Left forelimb (tissue), 1 donor: ENCODE results near the gene ARHGEF11.

Source experiments
- DNase-seq: peaks from one replicate; pipeline ENCODE4 v3.0.0-alpha.2; 2018; ENCODE audit warnings: low spot score

Gene ARHGEF11

GRCh38 chr1:156951371-156951770 lies 94.2 kb downstream of the ARHGEF11 start:
- no peak for DNase-seq

- no peak for DNase-seq
These were observed 96.4 kb downstream of the ARHGEF11 start for GRCh38 chr1:156949127-156949526.

GRCh38 chr1:156948708-156949107 lies 96.8 kb downstream of the ARHGEF11 start:
- DNase-seq = peak; percentile 8

- peak; percentile 51 for DNase-seq
These were observed 97.6 kb downstream of the ARHGEF11 start for GRCh38 chr1:156947818-156948525.

GRCh38 chr1:156947127-156947526 lies 98.4 kb downstream of the ARHGEF11 start:
- peak; percentile 34 for DNase-seq

GRCh38 chr1:156945881-156946661 lies 99.5 kb downstream of the ARHGEF11 start:
- DNase-seq = no peak

GRCh38 chr1:156944848-156945247 lies 100.7 kb downstream of the ARHGEF11 start:
- DNase-seq = no peak

- no peak for DNase-seq
These were observed 101.3 kb downstream of the ARHGEF11 start for GRCh38 chr1:156944268-156944667.

- DNase-seq = no peak
These were observed 101.8 kb downstream of the ARHGEF11 start for GRCh38 chr1:156943756-156944155.

- DNase-seq = no peak
These were observed 103.0 kb downstream of the ARHGEF11 start for GRCh38 chr1:156942576-156942975.

- DNase-seq = no peak
These were observed 103.4 kb downstream of the ARHGEF11 start for GRCh38 chr1:156942176-156942575.

- DNase-seq = no peak
These were observed 103.9 kb downstream of the ARHGEF11 start for GRCh38 chr1:156941675-156942074.

GRCh38 chr1:156939786-156940334 lies 105.7 kb downstream of the ARHGEF11 start:
- DNase-seq = no peak

GRCh38 chr1:156938813-156939212 lies 106.7 kb downstream of the ARHGEF11 start:
- DNase-seq = no peak

- DNase-seq = no peak
These were observed 107.7 kb downstream of the ARHGEF11 start for GRCh38 chr1:156937883-156938282.

GRCh38 chr1:156936721-156937220 lies 108.8 kb downstream of the ARHGEF11 start:
- DNase-seq = no peak

- DNase-seq = no peak
These were observed 109.4 kb downstream of the ARHGEF11 start for GRCh38 chr1:156936191-156936590.

GRCh38 chr1:156935505-156936128 lies 109.9 kb downstream of the ARHGEF11 start:
- no peak for DNase-seq

GRCh38 chr1:156933136-156933535 lies 112.4 kb downstream of the ARHGEF11 start:
- no peak for DNase-seq

GRCh38 chr1:156931974-156932710 lies 113.4 kb downstream of the ARHGEF11 start:
- no peak for DNase-seq

- no peak for DNase-seq
These were observed 114.2 kb downstream of the ARHGEF11 start for GRCh38 chr1:156931211-156931952.
